ENCODE measurements around the gene THRA. TPM values are rescaled to one million over a fixed set of nuclear protein-coding genes. Genes with fewer than 3 reads are reported as not detected.

The THRA gene
- total and polyA plus RNA-seq, 9 of the 15 experiments (the other 6 are each of a cell fraction or from before 2014, with no cell fraction given): 0.34 to 23.4 (median 12.7) TPM

- Histone ChIP-seq H4K20me1 (replicated peaks; ENCODE audit: control insufficient read depth, insufficient read depth, low read length) (no peaks in the 10 kb centered on the region), H3K27ac (ENCODE audit: extremely low read depth, low read depth, low read length) (peak overlapping the region; percentile 90), H3K9me1 (ENCODE audit: control insufficient read depth, insufficient read depth, low read length) (no peaks in the 10 kb centered on the region), H3K4me1 (replicated peaks in 1 of 2; ENCODE audit: control insufficient read depth in 2 of 2, insufficient read depth in 2 of 2, low read length in 2 of 2) (peaks cover 58 to 79% of the 10 kb centered on the region in 2 experiments), H3K4me3 (no peak overlapping the region), H3K9me3 (replicated peaks; ENCODE audit: control insufficient read depth, insufficient read depth, low read depth, low read length) (no peaks in the 10 kb centered on the region), H3K9ac (ENCODE audit: insufficient read depth in 1 of 2, low read depth in 2 of 2, low read length in 2 of 2) (peak overlapping the region; percentile 53 to 85; a peak in 2 of 4 replicates), H3K79me2 (ENCODE audit: control insufficient read depth, insufficient read depth, low read length) (no peaks in the 10 kb centered on the region), H3K4me2 (ENCODE audit: insufficient read depth, low read length) (peak overlapping the region; percentile 63; the same call in 1 of the 2 replicates), H3K36me3 (ENCODE audit: control insufficient read depth, insufficient read depth, low read length) (no peaks in the 10 kb centered on the region), H2AFZ (ENCODE audit: low read depth, low read length) (peak overlapping the region; percentile 90), H3K27me3 (ENCODE audit: control insufficient read depth in 2 of 2, insufficient read depth in 2 of 2, low read length in 2 of 2) (no peaks in the 10 kb centered on the region)
- ATAC-seq: no peak
- FAIRE-seq: no peak
- TF ChIP-seq HDAC6 (IDR thresholded peaks at IDR 0.05; ENCODE audit: low read depth, low read length) (no peak), ZNF175 (CRISPR knock-in tag; IDR thresholded peaks at IDR 0.05; ENCODE audit: low read depth) (0 out of 2 replicates have a peak, but pooled peaks have one; percentile 16), HMBOX1 (IDR thresholded peaks at IDR 0.05) (0 out of 2 replicates have a peak, but pooled peaks have one; percentile 1)
- in situ Hi-C loops (cut with MboI) (loop anchor here (5.0 kb wide), 1 partner anchor 180 kb away; no protein-coding TSS in a partner anchor), intact Hi-C loops (cut with micrococcal nuclease) (loop anchor here (5.0 kb wide), 2 partner anchors 175 to 245 kb away; partner anchors contain the start of gene CDC6)
- POLR2A ChIA-PET: interaction anchor here (0.7 to 8.0 kb wide), 16 partner anchors 9 to 97 kb away, joined by 3 to 66 read pairs (median 4); partner anchors contain the start of genes CASC3, CSF3, MED24 and MSL1
- no peak for DNase-seq (ENCODE audit: extremely low read depth in 1 of 4, low spot score in 3 of 4)
- BruUV-seq (replicated peaks): no TSS peak
- CTCF ChIA-PET (ENCODE audit: low intra/inter-chr PET ratio): interaction anchor here (0.7 to 3.2 kb wide), 5 partner anchors 50 to 178 kb away, joined by 4 to 15 read pairs (median 11); partner anchors contain the start of genes CSF3 and THRA
- WGBS (ENCODE audit: insufficient coverage, low coverage, missing lambda C conversion rate): 19% methylated on average over 2 of the region's 2 CpGs
Observed at GRCh38 chr17:40112191-40112711, 49.5 kb downstream of the THRA start.

Data from K562 (cell line).